Placental pericyte (primary cell): Measurements from ENCODE around the gene ZP4. TPM values are rescaled to one million over a fixed set of nuclear protein-coding genes. Genes with fewer than 3 reads are reported as not detected.

Experiments
- total RNA-seq: library from RNA; depleted of rRNA; stranded (reverse); fragments of >200 nt; gene quantifications from 2 replicates; pipeline ENCODE4 v1.2.3, GENCODE V29; 2012

The ZP4 gene, protein sequence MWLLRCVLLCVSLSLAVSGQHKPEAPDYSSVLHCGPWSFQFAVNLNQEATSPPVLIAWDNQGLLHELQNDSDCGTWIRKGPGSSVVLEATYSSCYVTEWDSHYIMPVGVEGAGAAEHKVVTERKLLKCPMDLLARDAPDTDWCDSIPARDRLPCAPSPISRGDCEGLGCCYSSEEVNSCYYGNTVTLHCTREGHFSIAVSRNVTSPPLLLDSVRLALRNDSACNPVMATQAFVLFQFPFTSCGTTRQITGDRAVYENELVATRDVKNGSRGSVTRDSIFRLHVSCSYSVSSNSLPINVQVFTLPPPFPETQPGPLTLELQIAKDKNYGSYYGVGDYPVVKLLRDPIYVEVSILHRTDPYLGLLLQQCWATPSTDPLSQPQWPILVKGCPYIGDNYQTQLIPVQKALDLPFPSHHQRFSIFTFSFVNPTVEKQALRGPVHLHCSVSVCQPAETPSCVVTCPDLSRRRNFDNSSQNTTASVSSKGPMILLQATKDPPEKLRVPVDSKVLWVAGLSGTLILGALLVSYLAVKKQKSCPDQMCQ
- total RNA-seq: not detected in 2 replicates

DNA sequence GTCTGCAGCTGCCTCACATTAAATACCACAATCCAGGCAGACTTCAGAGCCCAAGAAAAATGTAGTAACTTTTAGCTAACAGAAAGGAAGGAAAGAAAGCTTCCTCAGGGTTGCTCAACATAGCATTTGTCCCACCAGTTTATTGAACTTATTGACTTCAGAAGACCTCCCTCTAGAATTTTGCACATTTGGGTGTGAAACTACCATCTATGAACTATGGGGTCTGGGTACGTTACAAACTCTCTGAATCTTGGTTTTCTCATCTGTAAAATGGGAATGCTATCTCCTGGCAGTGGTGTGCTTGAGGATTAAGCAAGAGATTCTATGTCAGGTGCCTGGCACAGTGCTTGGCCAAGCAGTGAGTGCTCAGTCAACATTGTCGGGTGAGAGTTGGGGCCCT, at the start of gene ZP4:
TSS of gene ZP4 (minus strand) at position 101 of the 400 bp plus-strand sequence. CDS start 287 bp downstream, outside the sequence.

